AG04449 (cell line): ENCODE data around the gene ANXA6.

ENCODE experiments used
- CTCF ChIA-PET: fragments of 350-600 bp; formaldehyde crosslinking; extraction: SDS; loops from one replicate; lab custom pipeline; 2021; ENCODE audit warnings: antibody characterized with exemption; lab: Yijun Ruan, JAX
- POLR2A ChIA-PET: fragments of 400-600, 350-600 bp; formaldehyde crosslinking; extraction: SDS; loops from one replicate; lab custom pipeline; 2020; ENCODE audit warnings: antibody characterized with exemption, inconsistent platforms; lab: Yijun Ruan, JAX
- DNase-seq: peaks from one replicate; pipeline ENCODE4 v3.0.0-alpha.2; 2010; ENCODE audit warnings: low read depth, low spot score
- H3K4me3 ChIP-seq: 2 replicates; pipeline ENCODE4 v1.5.1; 2011; ENCODE audit warnings: low read depth, mild to moderate bottlenecking, control low read depth, low read length
- CTCF ChIP-seq: IDR thresholded peaks from one replicate; pipeline ENCODE4 v1.5.1; 2011; ENCODE audit warnings: mild to moderate bottlenecking, moderate library complexity, low read length, control low read depth, inconsistent platforms; ENCODE audit not compliant: insufficient read depth; ENCODE audit errors: missing control alignments

The ANXA6 gene

GRCh38 chr5:151082282-151082902 lies 75.2 kb downstream of the ANXA6 start:
- DNase-seq: no peak
- peak overlapping the region; percentile 80 for H3K4me3 ChIP-seq
- ChIA-PET CTCF (interaction anchor here (0.9 to 6.1 kb wide), 8 partner anchors 8 to 34 kb away, joined by 3 to 36 read pairs (median 6); no protein-coding TSS in a partner anchor), POLR2A (interaction anchor here (1.1 to 2.1 kb wide), 3 partner anchors 8 to 11 kb away, joined by 3 to 11 read pairs (median 7); no protein-coding TSS in a partner anchor)
- peak; percentile 29 for TF ChIP-seq CTCF

GRCh38 chr5:151081431-151082281 lies 75.9 kb downstream of the ANXA6 start:
- CTCF ChIA-PET: interaction anchor here (0.8 to 6.1 kb wide), 11 partner anchors 9 to 34 kb away, joined by 3 to 36 read pairs (median 3); no protein-coding TSS in a partner anchor
- peak overlapping the region; percentile 80 for H3K4me3 ChIP-seq
- POLR2A ChIA-PET: interaction anchor here (1.5 to 2.1 kb wide), 2 partner anchors 9 to 11 kb away, joined by 7 to 11 read pairs; no protein-coding TSS in a partner anchor
- TF ChIP-seq CTCF: no peak
- no peak for DNase-seq

- POLR2A ChIA-PET: interaction anchor here (1.5 to 2.1 kb wide), 2 partner anchors 9 to 12 kb away, joined by 7 to 11 read pairs; no protein-coding TSS in a partner anchor
- no peak for TF ChIP-seq CTCF
- CTCF ChIA-PET: interaction anchor here (0.8 to 6.1 kb wide), 9 partner anchors 9 to 34 kb away, joined by 3 to 36 read pairs (median 4); no protein-coding TSS in a partner anchor
- peak within 1 kb of the TSS; percentile 80 for H3K4me3 ChIP-seq
- no peak for DNase-seq
Measured at GRCh38 chr5:151080613-151081430, 76.8 kb downstream of the ANXA6 start, which contains the start of gene TNIP1. Gene TNIP1, minus strand, starts transcription at chr5:151081034. Its CDS starts 15,939 bp downstream, at chr5:151065095.

- no peak for DNase-seq
- ChIA-PET POLR2A (interaction anchor here (2.1 kb wide), 1 partner anchor 10 kb away, joined by 7 read pairs; no protein-coding TSS in a partner anchor), CTCF (interaction anchor here (2.9 to 6.1 kb wide), 3 partner anchors 28 to 35 kb away, joined by 19 to 36 read pairs (median 22); no protein-coding TSS in a partner anchor)
- peak overlapping the region; percentile 80 for H3K4me3 ChIP-seq
- no peak for TF ChIP-seq CTCF
Measured at GRCh38 chr5:151079838-151080612, 77.6 kb downstream of the ANXA6 start.
